Activated CD4-positive, alpha-beta T cell treated with anti-CD3 and anti-CD28 coated beads for 4 hours (primary cell): ENCODE data around the gene CLSTN3.

Experiments
- DNase-seq, 2 donors: peaks; one replicate each; pipeline ENCODE4 v3.0.0-alpha.2; 2020

The CLSTN3 gene

DNA sequence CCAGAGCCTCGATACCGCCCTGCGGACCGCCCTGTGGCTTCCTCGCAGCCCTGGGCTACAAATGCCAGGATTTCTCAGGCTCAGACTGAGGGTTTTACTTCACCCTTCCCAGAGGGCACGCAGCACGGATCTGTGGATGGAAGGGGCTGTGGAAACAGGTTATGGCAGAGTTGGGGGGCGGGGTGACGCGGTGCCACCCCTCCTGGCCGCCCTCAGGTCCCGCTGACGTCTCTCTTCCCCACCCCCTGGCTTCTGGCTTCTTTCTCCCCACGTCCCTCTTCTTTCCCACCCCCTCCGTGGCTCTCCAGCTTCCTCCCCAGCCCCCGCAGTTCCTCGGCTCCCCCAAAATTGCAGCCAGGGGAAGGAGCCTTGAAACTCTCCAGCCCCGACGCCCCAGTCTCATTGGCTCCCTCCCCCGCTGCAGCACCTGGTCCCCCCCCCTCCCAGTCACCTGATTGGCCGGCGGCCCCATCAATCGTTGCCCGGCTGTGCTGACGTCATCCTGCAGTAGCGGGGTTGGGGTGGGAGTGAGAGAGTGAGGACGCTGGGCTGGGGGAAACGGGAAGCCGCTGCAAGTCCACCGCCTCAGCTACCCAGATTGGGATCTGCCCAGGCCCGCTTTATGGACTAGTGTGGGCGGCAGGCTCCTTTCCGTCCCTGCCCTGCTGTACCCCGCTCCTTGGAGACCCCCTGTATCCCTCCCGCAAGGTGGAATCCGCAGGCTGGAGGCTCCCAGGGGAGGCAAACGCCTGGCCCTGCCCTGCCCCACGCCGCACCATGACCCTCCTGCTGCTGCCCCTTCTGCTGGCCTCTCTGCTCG is at the start of gene CLSTN3:
Gene CLSTN3 (plus strand): TSS at position 500 of the 820 bp plus-strand sequence. CDS start 278 bp downstream, at position 778.
- peak; percentile 84 to 86 for DNase-seq

DNA sequence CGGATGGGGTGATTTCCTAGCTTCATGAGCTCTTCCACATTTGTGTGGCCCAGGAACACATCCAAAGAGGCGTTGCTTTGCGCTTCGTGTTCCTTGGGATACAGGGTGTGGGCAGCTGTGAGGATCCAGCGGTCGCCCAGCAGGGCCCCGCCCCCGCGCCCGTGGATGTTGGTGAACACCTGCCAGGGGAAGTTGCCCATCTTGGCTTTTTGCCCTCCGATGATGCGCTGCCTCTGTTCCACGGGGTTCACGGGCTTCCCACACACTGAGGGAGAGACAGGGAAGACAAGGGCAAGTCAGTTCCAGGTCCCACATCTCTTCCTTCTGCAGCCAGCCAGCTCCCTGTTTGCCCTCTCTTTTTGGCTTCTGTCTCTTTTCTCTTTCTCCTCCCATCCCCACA is 49.1 kb upstream of the CLSTN3 start:
- DNase-seq: no peak

DNA sequence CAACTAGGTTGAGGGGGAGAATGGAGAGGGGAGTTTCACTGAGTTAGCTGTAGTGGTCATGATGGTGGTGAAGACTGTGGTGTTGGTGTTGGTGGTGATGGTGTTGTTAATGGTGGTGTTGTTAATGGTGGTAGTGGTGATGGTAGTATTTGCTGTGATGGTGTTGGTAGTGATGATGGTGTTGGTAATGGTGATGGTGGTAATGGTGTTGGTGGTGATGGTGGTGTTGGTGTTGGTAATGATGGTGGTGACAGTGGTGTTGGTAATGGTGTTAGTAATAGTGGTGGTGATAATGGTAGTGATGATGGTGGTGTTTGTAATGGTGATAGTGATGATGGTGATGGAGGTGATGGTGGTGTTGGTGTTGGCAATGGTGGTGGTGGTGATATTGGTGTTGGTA is 47.0 kb upstream of the CLSTN3 start:
- DNase-seq: no peak

DNA sequence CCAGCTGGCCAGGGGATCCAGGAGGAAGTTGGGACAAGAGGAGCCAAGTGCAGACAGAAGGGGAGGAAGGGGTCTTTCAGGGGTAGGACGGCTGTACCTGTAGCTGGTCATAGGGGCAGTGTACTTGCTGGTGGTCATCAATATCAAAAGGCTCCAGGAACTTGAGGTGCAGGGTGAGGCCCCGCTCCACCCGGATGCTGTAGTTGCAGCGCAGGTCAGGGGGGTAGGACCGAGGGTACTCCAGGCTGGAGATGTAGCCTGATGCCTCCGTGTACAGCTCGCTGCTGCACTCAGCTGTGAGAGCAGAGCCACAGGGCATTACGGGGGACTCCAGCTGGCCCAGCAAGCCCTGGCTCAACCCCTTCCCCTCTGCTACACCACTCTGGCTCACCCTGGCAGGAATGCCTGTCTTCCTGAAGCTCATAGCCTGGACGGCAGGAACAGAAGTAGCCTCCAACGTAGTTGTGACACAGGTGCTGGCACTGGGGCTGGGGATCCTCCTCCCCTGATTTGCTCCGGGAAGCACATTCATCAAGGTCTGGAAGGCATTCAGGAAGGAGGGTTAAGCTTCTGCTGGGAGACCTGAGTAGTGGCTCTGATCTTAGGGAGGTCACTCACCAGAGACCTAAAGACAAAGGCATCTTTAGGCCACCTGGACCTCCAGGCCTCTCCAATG is 40.8 kb upstream of the CLSTN3 start:
- DNase-seq: no peak

DNA sequence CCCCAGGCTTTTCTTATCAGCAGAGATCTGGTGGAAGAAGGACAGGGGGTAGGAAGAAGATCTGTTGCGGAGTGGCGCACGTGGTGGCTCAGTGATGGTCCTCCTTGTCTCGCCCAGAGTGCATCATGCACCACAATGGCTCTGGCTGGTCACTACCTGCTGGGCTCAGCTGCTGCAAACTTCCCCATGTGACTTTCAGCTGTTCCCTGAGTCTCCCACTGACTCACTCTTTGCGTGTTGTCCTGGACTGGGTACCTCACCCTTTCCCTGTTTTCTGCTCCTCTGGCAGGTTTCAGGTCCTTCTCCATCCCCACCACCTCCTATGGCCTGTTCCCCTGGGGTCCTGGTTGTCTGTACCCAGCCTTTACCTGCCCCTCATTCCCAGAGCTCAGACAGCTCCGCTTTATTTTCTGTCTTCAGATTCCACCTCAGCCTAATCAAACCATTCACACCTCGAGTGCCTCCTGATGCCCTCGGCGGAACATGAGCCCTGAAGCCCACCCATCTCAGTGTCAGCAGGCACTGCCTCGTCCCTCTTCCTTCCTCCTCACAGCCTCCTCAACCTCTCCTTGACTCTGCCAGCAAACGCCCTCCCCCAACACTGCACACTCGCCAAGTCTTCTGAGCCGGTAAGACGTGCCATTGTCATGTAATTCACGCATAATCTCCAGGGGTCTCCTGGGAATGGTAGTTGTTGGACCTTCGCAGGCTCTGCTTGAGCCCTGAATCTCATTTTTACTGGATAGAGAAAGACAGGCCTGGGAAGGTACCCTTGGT is 39.8 kb upstream of the CLSTN3 start:
- DNase-seq: no peak

DNA sequence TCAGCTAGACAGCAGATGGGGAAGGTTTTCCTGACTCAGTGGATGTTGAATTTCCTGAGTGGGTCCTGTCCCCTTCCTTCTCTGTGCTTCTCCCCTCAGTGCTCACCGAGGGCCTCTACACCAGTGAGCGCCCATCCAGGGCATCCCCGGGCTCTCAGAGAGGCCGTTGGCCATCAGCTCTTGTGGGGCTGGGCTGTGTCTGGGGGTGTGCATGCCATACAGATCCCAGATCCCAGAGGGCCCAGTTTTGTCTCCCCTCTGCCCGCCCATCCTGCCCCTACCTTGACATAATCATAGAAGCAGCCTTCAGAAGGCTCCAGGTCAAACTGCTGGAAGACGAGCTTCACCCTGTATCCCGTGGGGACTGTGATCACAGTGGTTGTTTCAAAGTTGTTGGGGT is 39.0 kb upstream of the CLSTN3 start:
- DNase-seq: no peak

DNA sequence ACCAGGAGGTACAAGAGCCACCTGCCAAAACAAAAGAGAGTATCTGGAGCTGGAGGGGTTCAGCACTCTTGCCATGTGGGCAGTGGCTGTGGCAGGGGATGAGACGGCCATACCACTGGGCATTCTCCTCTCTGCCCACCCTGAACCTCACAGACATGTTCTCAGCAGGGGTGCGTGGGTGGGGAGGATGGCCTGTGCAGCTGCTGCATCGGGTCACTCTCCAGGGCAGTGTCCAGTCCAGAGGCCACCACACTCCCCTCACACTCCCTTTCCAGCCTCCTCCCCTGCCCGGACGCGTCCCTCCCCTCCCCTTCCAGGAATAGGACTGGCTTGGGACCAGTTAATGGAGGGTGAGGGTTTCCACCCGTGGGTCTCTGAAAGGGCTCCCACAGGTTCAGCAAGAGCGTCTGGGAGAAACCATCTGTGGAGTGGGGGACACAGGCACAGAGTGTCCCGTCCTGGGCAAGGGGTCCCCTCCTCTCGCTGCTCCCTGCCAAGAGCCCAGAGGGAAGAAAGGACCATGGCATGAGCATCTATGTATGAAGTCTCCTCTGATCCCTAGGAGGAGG is 38.4 kb upstream of the CLSTN3 start:
- no peak for DNase-seq

DNA sequence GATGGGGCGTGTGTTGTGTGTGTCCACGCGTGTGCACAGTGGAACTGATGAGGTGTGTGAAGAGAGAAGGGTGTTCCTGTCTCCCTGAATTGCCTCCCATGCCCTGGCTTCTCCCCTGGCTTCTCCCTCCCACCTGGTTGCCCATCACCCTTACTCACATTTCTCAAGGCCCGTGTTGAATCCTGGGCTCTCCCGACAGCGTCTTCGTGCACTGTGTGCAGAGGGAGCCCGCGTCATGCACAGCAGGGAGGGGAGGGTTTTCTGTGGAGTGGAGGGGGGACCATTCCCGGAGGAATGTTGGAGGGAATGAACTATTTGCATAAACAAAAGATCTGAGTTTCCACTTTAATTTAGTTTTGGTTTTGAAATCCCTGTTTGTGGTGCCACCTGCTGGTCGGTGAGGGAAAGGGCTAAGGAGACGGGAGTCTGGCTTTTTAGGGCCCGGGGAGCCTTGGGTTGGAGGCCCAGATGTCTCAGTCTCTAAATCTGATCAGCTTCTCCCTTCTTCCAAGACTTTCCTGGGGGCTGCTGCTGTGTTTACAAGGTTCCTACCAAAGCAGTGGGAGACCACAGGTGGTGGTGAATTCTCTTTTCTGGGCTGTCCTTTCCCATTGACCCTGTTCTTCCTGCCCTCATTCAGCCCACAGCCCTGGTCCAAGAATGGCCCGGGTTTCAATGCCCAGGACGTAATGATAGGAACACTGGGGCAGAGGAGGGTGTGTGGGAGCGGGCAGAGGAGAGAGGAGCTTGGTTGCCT is 37.8 kb upstream of the CLSTN3 start, which contains the start of gene C1R:
Gene C1R (minus strand): TSS at position 217 of the 757 bp plus-strand sequence. CDS start 57 bp downstream, at position 160.
- DNase-seq: peak; percentile 64 to 76

DNA sequence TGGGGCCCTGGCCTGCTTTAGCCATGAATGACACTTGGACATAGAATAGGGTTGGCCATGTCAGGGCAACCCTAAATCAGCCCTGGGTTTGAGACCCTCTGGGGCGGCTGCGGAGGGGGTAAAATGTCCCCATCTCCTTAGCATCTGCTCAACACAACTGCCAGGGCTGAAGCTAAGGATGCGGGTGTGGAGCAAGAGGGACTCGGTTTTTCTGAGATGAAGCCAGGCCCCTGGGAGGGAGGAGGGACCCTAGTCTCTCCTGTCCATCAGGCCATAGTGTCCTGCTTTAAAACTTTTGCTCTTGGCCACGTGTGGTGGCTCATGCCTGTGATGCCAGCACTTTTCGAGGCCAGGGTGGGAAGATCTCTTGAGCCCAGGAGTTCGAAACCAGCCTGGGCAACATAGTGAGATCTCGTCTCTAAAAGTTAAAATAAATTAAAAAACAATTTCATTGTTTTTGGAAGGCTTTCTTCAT is 37.1 kb upstream of the CLSTN3 start:
- no peak for DNase-seq

DNA sequence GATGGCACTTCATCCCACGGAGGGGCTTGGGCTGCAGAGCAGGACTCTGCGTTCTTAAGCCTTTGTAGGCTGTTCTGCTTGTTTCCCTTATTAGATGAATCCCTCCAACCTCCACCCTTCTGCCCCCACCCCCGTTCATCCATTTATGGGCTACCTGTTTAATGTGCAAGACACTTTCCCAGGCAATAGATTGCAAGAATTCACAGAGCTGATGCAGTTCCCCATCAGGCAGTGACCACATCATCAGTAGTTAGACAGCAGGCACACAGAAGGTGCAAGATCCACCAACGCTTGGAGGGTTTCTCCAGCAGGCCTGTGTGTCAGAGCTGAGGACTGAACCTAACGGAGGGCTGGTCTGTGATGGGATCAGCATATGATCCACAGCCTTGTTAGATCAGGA is 36.7 kb upstream of the CLSTN3 start:
- DNase-seq: no peak

DNA sequence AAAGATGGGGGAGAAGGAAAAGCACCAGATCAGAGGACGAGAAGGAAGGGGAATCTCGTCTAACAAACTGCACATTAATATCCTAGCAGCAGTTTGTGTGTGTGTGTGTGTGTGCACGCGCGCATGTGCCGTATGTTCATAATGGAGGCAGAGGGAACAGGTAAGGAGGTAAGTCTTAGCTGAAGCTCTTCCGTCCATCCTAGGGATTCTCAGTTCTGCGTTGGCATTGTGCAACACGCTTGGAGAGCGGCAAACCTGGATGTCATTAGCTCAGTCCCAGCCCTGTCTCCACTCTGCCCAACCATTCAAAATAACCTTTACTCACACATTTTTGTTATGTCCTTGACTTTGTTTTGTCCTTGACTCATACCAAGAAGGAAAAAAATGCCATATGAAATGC is 36.3 kb upstream of the CLSTN3 start:
- no peak for DNase-seq

DNA sequence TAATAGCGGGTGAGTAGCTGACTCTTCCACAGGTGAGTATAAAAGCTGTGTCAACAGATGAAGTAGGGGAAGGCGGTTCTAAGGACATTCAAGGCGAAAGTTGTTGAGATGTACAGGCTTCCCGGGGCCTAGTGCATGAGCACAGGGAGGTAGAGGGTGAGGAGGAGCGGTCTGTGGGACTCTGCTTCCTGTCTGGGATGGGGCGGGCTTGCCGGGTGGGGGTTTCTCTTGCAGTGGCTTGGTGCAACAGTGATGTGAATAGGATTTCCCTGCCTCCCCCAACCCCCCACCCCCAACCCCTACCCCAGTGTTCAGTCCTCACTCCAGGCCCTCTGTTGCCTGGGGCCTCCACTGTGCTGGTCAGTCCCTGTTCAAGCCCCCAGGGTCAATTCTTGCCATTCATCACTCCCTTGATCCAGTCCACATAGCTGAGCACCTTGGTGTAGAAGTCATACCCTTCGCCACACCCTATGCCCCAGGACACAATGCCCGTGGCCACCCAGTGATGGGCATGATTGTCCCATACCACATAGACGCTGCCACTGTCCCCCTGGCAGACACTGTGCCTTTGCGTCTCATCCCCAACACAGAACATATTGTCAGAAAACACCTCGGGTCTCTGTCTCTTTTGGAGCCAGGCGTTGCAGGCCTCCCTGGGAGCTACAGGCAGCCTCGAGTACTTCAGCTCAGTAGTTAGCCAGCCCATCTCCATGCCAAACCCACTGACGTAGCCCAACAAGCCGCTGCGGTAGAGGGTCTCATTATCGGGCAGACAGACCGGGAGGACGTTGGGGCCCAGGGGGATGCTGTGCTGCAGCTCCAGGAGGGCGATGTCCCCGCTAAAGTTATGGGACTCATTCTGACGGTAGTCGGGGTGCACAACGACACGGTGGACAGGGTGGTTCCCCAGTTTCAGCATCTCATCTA is 33.9 kb upstream of the CLSTN3 start:
- DNase-seq: no peak

DNA sequence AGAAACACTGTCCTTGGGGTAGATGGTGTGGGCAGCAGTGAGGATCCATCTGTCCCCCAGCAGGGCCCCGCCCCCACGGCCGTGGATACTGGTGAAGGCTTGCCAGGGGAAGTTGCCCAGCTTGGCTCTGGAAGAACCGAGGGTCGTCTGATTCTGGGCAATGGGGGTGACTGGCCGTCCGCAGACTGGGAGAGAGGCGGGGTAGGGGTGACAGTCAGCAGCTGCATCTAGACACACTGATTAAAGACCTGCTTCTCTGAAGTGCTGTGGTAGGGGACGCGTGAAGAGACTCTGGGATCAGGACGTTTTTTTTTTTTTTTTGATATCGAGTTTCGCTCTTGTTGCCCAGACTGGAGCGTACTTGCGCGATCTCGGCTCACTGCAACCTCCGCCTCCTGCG is 33.2 kb upstream of the CLSTN3 start:
- DNase-seq: no peak

DNA sequence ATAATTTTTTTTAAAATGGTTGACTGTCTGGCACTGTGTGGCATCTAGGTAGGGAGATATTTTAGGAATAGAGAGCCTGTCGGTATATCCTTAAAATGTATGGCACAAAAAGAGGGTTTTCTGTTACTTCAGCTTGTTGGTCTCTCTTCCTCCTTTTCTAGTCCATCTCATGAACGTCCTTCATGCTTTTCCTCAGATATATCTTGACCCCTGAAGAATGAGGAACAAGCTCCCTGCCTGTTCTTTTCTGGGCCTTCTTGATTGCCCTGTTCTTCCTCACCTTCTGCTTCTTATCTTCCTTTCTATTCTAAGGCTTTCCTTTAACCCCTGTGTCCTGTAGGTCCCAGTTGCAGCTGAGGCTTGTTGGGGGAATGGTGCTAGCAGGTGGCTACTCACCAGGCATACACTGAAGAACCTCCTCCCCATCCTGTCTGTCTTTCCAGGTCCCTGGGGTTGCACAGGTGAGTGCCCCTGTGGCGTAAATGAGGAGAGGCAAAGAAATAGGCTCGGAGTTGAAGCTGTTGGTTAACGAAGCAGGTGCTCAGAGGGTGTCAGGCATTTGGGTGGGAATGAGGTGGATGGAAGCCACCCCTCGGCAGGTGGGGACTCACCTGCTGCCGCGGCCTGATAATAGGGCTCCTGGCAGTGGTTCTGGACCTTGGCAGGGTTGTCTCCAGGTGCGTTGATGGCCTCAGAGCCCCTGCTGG is 30.7 kb upstream of the CLSTN3 start:
- DNase-seq: no peak

DNA sequence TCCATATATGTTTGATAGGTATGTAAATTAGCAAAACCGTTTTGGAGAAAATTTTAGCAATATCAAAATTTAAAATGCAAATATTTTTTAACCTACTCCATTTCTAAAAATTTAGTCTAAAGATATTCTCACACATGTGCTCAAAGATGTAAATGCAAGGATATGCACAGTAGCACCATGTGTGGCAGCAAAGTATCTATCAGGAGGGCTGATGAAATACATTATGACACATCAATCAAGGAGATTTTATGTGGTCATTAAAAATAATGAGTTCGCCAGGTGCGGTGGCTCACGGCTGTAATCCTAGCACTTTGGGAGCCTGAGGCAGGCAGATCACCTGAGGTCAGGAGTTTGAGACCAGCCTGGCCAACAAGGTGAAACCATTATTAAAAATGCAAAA is 29.9 kb upstream of the CLSTN3 start:
- no peak for DNase-seq

DNA sequence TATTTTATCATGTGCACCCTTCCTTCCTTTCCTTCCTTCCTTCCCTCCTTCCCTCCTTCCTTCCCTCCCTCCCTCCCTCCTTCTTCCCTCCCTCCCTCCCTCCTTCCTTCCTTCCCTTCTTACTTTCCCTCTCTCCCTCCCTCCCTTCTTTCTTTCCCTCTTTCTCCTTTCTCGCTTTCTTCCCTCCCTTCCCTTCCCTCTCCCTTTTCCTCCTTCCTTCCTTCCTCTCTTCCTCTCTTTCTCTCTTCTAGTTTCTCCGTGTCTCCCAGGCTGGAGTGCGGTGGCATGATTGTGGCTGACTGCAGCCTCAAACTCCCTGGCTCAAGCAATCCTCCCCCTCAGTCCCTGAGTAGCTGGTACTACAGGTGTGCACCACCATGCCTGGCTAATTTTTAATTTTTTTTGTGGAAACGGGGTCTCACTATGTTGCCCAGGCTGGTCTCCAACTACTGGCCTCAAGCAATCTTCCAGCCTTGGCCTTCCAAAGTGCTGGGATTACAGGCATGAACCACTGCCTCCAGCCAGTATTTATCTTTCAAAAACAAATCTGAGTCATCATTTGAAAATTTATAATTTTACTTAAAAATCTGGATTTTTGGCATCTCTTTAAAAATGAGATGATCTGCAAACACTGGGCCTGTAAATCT is 29.0 kb upstream of the CLSTN3 start:
- DNase-seq: no peak

DNA sequence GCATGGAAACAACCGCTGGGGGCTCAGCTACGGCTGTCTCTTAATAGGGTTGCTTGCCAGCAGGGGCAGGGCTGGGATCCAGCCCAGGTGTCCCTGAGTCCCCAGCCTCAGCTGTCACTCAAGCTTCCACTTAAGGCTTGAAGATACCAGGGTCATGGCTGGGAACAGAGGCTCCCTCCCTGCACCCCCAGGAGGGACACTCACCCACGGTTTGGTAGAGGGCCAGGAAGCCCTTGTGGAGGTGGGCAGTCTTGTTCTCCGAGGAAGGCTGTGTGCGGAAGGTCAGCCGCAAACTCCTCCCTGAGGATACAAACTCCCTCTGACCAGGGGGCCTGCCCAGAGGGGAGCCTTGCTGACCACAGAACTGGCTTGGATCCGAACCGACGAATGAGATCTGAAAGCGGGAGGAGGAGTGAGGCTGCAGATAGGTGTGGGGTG is 28.5 kb upstream of the CLSTN3 start:
- DNase-seq: no peak

DNA sequence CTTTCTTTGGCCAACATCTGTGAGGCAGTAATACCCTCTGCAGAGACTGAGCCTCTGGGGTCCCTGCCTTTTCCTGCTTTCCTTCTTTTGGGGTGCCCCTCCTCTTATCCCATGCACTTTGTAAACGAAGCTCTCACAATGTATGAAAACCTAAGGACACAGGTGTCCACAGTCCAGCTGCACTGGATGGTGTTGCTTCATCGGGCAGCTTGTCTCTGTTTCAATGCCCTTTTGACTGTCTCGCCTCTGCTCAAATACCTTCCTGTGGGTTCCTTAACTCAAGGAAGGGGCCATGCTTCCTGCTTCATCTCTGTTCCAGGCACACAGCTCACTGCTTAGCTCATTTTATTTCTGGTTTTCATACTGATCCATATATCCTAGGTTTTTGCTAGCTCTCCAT is 27.6 kb upstream of the CLSTN3 start:
- DNase-seq: no peak

DNA sequence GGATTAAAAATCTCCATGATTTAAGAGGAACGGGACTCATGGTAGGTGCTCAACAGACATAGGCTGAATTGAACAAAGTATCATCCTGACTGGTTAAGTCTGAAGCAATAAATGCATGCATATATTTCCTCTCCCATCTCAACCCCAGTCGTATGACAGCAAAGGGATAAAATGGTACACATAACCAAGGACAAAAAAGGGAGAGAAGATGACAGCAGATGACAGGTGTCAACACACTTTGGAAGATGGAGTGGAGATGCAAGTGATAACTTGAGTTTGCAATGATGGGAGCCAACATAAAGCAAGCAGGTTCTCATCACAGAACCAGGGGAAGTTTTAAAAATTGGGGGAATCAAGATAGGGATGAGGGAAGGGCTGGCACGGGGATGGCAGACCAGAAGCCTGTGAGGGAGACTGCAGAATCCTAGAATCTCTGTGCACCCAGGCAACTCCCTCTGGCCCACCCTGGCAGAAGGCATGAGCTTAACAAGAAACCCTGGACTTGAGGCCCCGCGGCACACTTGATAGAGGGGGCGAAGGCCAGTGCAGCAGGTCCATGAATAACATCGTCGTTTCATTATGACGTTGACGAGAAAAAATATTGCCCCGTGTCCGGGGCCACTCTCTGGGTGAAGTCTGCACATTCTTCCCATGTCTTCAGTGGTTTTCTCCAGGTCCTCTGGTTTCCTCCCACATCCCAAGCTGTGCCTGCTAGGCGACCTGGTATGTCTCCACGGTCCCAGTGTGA is 26.2 kb upstream of the CLSTN3 start:
- DNase-seq: no peak
